Measurements from ENCODE around the gene PIGA. TPM values are rescaled to one million over a fixed set of nuclear protein-coding genes. Genes with fewer than 3 reads are reported as not detected.
A peak's percentile ranks its signal among the peaks of the same experiment; 100 is the strongest.

The PIGA gene
- polyA plus RNA-seq, 2 of the 4 experiments (the other 2 are of a cell fraction) = 9.5 to 21.2 TPM

DNA sequence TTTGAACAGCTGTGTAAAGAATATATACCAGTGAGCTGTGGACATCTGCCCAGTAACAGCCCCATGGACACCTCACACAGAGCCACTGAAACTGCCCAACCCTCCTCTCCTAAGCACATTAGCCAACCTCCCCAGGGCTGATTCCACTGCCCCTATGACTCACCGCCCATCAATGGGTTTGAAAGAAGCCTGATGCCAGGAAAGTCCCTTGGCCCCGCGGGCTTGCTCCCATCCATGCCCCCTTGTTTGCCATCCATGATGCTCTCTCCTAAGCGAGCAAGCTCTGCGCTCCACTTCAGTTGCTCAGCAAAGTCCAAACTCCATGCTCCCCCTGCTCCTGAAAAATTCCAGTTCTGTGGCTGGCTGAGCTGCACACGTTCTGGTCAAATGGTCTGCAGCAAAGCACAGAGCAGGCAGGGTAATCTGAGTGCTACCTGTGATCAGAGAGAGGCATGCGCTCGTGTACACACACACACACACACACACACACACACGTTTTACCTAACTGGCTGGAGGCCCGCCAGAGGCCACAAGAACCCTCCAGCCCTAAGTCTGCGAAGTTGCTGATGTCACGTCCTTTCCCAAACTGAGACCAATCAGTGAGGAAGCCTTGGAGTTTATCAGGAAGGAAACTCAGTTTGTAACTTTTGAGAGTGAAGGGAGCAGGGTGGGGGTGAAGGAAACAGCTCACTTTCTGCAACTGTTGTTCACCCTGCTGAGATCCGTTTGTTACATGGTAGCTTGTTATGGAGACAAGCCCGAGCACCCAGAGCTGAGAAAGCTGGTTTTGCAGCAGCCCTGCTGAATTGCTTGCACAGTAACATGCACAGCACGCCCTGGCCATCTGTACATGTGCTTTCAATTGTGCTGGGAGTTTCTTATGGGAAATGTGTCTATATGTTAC lies 65.5 kb downstream of the PIGA start, which contains the start of gene ASB9 (continued):
- TF ChIP-seq CHD4 (IDR thresholded peaks at IDR 0.05; ENCODE audit: borderline replicate concordance) (no peak), HOXB13 (CRISPR knock-in tag; IDR thresholded peaks at IDR 0.05; ENCODE audit: low read depth) (no peak), RARB (CRISPR knock-in tag; IDR thresholded peaks at IDR 0.05) (no peak), HOXA7 (CRISPR knock-in tag; IDR thresholded peaks at IDR 0.05) (no peak), ZNF302 (CRISPR knock-in tag; IDR thresholded peaks at IDR 0.05) (no peak), CBX8 (IDR thresholded peaks at IDR 0.05) (no peak), EHF (CRISPR knock-in tag; IDR thresholded peaks at IDR 0.05) (no peak), MAZ (IDR thresholded peaks at IDR 0.05; ENCODE audit: borderline replicate concordance, low read depth, low read length) (no peak), RNF2 (IDR thresholded peaks at IDR 0.05; ENCODE audit: borderline replicate concordance, low read depth) (no peak), HEYL (CRISPR knock-in tag; IDR thresholded peaks at IDR 0.05) (no peak), POLR2AphosphoS2 (conservative IDR thresholded peaks at IDR 0.05; ENCODE audit: low read length) (no peak), ZSCAN20 (CRISPR knock-in tag; IDR thresholded peaks at IDR 0.05) (no peak), JUNB (IDR thresholded peaks at IDR 0.05) (peak; percentile 38; the same call in 1 of the 2 replicates), EHMT2 (IDR thresholded peaks at IDR 0.05; ENCODE audit: low read depth) (no peak), CEBPB (IDR thresholded peaks at IDR 0.05) (peak in 1 of 2 experiments; percentile 52; a peak in 1 of 4 replicates), JUN (IDR thresholded peaks at IDR 0.05) (peak; percentile 31 to 68; a peak in 2 of 5 replicates), ESRRA (IDR thresholded peaks at IDR 0.05; ENCODE audit: borderline replicate concordance, low read length) (no peak), KDM1A (IDR thresholded peaks at IDR 0.05; ENCODE audit: low read depth) (no peak), ZFP36 (IDR thresholded peaks at IDR 0.05; ENCODE audit: borderline replicate concordance, partially characterized antibody) (no peak), ZC3H11A (IDR thresholded peaks at IDR 0.05) (no peak), SREBF2 (IDR thresholded peaks at IDR 0.05) (no peak), NR3C1 (IDR thresholded peaks at IDR 0.05) (no peak), SMC3 (IDR thresholded peaks at IDR 0.05) (no peak), MAFK (IDR thresholded peaks at IDR 0.05; ENCODE audit: partially characterized antibody) (peak; percentile 75)
- TF ChIP-seq, protein P1, sequence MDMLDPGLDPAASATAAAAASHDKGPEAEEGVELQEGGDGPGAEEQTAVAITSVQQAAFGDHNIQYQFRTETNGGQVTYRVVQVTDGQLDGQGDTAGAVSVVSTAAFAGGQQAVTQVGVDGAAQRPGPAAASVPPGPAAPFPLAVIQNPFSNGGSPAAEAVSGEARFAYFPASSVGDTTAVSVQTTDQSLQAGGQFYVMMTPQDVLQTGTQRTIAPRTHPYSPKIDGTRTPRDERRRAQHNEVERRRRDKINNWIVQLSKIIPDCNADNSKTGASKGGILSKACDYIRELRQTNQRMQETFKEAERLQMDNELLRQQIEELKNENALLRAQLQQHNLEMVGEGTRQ (IDR thresholded peaks at IDR 0.05) = no peak
- TF ChIP-seq, protein P2, sequence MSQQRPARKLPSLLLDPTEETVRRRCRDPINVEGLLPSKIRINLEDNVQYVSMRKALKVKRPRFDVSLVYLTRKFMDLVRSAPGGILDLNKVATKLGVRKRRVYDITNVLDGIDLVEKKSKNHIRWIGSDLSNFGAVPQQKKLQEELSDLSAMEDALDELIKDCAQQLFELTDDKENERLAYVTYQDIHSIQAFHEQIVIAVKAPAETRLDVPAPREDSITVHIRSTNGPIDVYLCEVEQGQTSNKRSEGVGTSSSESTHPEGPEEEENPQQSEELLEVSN (IDR thresholded peaks at IDR 0.05; ENCODE audit: borderline replicate concordance, low read depth) = 0 out of 2 replicates have a peak, but pooled peaks have one; percentile 20
- TF ChIP-seq, protein P3, sequence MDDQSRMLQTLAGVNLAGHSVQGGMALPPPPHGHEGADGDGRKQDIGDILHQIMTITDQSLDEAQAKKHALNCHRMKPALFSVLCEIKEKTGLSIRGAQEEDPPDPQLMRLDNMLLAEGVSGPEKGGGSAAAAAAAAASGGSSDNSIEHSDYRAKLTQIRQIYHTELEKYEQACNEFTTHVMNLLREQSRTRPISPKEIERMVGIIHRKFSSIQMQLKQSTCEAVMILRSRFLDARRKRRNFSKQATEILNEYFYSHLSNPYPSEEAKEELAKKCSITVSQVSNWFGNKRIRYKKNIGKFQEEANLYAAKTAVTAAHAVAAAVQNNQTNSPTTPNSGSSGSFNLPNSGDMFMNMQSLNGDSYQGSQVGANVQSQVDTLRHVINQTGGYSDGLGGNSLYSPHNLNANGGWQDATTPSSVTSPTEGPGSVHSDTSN (IDR thresholded peaks at IDR 0.05) = no peak
- TF ChIP-seq, protein P4, sequence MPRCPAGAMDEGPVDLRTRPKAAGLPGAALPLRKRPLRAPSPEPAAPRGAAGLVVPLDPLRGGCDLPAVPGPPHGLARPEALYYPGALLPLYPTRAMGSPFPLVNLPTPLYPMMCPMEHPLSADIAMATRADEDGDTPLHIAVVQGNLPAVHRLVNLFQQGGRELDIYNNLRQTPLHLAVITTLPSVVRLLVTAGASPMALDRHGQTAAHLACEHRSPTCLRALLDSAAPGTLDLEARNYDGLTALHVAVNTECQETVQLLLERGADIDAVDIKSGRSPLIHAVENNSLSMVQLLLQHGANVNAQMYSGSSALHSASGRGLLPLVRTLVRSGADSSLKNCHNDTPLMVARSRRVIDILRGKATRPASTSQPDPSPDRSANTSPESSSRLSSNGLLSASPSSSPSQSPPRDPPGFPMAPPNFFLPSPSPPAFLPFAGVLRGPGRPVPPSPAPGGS (IDR thresholded peaks at IDR 0.05) = no peak; the same call in 2 of the 3 replicates
- TF ChIP-seq, protein P5, sequence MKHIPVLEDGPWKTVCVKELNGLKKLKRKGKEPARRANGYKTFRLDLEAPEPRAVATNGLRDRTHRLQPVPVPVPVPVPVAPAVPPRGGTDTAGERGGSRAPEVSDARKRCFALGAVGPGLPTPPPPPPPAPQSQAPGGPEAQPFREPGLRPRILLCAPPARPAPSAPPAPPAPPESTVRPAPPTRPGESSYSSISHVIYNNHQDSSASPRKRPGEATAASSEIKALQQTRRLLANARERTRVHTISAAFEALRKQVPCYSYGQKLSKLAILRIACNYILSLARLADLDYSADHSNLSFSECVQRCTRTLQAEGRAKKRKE (CRISPR knock-in tag; IDR thresholded peaks at IDR 0.05; ENCODE audit: low read depth) = no peak
- TF ChIP-seq, protein P6, sequence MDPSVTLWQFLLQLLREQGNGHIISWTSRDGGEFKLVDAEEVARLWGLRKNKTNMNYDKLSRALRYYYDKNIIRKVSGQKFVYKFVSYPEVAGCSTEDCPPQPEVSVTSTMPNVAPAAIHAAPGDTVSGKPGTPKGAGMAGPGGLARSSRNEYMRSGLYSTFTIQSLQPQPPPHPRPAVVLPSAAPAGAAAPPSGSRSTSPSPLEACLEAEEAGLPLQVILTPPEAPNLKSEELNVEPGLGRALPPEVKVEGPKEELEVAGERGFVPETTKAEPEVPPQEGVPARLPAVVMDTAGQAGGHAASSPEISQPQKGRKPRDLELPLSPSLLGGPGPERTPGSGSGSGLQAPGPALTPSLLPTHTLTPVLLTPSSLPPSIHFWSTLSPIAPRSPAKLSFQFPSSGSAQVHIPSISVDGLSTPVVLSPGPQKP (IDR thresholded peaks at IDR 0.05; ENCODE audit: low read depth, low read length) = no peak
- TF ChIP-seq, protein P7, sequence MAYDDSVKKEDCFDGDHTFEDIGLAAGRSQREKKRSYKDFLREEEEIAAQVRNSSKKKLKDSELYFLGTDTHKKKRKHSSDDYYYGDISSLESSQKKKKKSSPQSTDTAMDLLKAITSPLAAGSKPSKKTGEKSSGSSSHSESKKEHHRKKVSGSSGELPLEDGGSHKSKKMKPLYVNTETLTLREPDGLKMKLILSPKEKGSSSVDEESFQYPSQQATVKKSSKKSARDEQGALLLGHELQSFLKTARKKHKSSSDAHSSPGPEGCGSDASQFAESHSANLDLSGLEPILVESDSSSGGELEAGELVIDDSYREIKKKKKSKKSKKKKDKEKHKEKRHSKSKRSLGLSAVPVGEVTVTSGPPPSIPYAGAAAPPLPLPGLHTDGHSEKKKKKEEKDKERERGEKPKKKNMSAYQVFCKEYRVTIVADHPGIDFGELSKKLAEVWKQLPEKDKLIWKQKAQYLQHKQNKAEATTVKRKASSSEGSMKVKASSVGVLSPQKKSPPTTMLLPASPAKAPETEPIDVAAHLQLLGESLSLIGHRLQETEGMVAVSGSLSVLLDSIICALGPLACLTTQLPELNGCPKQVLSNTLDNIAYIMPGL (CRISPR knock-in tag; IDR thresholded peaks at IDR 0.05; ENCODE audit: borderline replicate concordance) = no peak
